Testis (tissue), 3 donors: ENCODE results near the gene FAM53B. TPM values are rescaled to one million over a fixed set of nuclear protein-coding genes. Genes with fewer than 3 reads are reported as not detected.

Experiments used
- DNase-seq: peaks from one replicate; pipeline ENCODE4 v3.0.0-alpha.2; 2019
- H3K27ac ChIP-seq, 2 donors: fragments of 200-600 bp; sonication (generic); one replicate each; pipeline ENCODE4 v1.5.1; 2019
- H3K27me3 ChIP-seq: fragments of 200-600 bp; sonication (generic); one replicate; pipeline ENCODE4 v1.5.1; 2019
- H3K36me3 ChIP-seq: fragments of 200-600 bp; sonication (generic); one replicate; pipeline ENCODE4 v1.5.1; 2017; ENCODE audit warnings: low read depth; ENCODE audit errors: missing control alignments
- H3K4me1 ChIP-seq: fragments of 200-600 bp; sonication (generic); one replicate; pipeline ENCODE4 v1.5.1; 2019
- H3K4me3 ChIP-seq, 2 donors: fragments of 200-600 bp; sonication (generic); one replicate each; pipeline ENCODE4 v1.5.1; 2017 to 2019
- H3K9me3 ChIP-seq: fragments of 200-600 bp; sonication (generic); one replicate; pipeline ENCODE4 v1.5.1; 2017
- POLR2A ChIP-seq: fragments of 450-650 bp; IDR thresholded peaks from one replicate; pipeline ENCODE4 v1.6.1; 2017; ENCODE audit warnings: antibody characterized with exemption, mild to moderate bottlenecking, moderate library complexity
- WGBS, 2 donors: methylation state at CpG; one replicate each; pipeline ENCODE4 v1.1.5; 2018; 5-methylcytosine and 5-hydroxymethylcytosine counted together
- intact Hi-C: fragments of 100-400 bp; cut with DNase I; formaldehyde crosslinking; loops from one replicate; pipeline ENCODE4 v1.15.1; 2023; ENCODE audit warnings: low total_unique reads
- polyA plus RNA-seq: library from polyadenylated mRNA; stranded (reverse); fragments of 350-450 nt; fragmentation: Illumina TruSeq; extraction: RNeasy Lipid Tissue Mini Kit (QIAGEN cat#74804); gene quantifications from one replicate; pipeline ENCODE4 v1.2.3, GENCODE V29; 2014; ENCODE audit warnings: low read depth, low replicate concordance; ENCODE audit not compliant: insufficient read depth
- total RNA-seq, 2 donors: library from RNA; depleted of rRNA; stranded (reverse); fragments of >200 nt; gene quantifications; one replicate each; pipeline ENCODE4 v1.2.3, GENCODE V29; 2016
- TF ChIP-seq, protein P1 (sequence below), 3 experiments: fragments of 450-650 bp in 2 of 3; fragments of 200-600 bp in 1 of 3; sonication (generic) in 1 of 3; IDR thresholded peaks; one replicate each; pipeline ENCODE4 v1.5.1; 2016 to 2019; ENCODE audit warnings: antibody characterized with exemption in 3 of 3, mild to moderate bottlenecking in 2 of 3, moderate library complexity in 1 of 3

Gene FAM53B
- total and polyA plus RNA-seq, 3 donors from 2014 or later = 36.9 to 125 (median 109) TPM

DNA sequence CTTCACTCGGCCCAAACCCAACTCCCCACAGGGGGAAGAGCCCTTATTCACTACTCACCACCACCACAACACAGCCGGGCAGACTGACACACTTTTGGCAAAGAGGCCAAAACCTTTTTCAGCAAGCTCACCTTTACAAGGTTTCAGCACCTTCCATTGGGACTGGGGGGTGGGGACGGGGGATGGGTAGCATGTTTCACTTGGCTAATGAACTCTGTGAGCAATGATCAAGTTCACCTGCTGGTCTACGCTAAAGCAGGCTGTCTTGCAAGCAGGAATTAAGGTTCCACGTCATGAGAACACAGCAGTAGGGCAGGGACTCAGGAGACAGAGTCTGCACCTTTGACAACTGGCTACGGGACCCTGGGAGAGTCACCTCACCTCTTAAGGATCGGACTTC lies 7.0 kb downstream of the FAM53B start:
- Histone ChIP-seq H3K4me1 (peaks cover 96% of the 10 kb centered on the region), H3K36me3 (no peaks in the 10 kb centered on the region), H3K27me3 (no peaks in the 10 kb centered on the region), H3K4me3 (no peak overlapping the region), H3K9me3 (no peaks in the 10 kb centered on the region), H3K27ac (peak overlapping the region; percentile 56 to 89)
- no peak for DNase-seq
- 55 to 64% methylated on average over 7 of the region's 7 CpGs for WGBS, 2 donors
- TF ChIP-seq POLR2A = no peak
- TF ChIP-seq, protein P1, sequence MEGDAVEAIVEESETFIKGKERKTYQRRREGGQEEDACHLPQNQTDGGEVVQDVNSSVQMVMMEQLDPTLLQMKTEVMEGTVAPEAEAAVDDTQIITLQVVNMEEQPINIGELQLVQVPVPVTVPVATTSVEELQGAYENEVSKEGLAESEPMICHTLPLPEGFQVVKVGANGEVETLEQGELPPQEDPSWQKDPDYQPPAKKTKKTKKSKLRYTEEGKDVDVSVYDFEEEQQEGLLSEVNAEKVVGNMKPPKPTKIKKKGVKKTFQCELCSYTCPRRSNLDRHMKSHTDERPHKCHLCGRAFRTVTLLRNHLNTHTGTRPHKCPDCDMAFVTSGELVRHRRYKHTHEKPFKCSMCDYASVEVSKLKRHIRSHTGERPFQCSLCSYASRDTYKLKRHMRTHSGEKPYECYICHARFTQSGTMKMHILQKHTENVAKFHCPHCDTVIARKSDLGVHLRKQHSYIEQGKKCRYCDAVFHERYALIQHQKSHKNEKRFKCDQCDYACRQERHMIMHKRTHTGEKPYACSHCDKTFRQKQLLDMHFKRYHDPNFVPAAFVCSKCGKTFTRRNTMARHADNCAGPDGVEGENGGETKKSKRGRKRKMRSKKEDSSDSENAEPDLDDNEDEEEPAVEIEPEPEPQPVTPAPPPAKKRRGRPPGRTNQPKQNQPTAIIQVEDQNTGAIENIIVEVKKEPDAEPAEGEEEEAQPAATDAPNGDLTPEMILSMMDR (IDR thresholded peaks at IDR 0.05) = no peak
- intact Hi-C loops = loop anchor here (5.0 kb wide), 2 partner anchors 35 to 110 kb away; no protein-coding TSS in a partner anchor

DNA sequence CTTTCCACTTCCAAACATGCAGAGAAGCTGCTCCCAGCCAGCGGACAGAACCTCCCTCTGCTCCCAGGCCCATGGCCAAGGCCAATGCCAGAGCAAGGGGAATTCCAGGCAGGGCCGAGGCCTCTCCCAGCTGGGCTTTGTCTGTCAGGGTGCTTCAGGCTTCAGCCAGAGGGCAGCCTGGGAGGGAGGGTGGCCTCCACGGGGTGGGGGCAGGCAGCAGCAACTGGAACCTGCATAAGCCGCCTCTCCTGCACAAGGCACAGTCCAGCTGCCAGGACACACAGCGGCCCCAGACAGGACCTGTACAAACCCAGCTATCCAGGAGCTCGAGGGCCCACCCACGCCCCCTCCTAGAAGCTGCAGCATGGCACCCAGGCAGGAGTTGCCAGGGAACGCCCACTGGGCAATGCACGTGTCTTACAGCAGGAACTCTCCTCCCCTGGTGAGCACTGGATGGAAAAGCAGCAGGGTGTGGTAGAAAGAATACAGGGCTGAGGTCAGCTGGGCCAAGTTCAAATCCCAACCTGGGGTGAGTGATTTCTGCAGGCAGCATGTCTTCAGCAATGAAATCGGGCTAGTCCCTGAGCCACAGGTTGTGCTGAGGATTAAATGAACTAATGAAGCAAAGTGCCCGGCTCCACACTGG lies 7.6 kb downstream of the FAM53B start:
- Histone ChIP-seq H3K4me1 (peaks cover 95% of the 10 kb centered on the region), H3K27me3 (no peaks in the 10 kb centered on the region), H3K4me3 (no peak overlapping the region), H3K9me3 (no peaks in the 10 kb centered on the region), H3K27ac (peak overlapping the region; percentile 56 to 89), H3K36me3 (no peaks in the 10 kb centered on the region)
- TF ChIP-seq POLR2A = no peak
- TF ChIP-seq, protein P1 (IDR thresholded peaks at IDR 0.05) = no peak
- intact Hi-C loops = loop anchor here (5.0 kb wide), 2 partner anchors 34 to 109 kb away; no protein-coding TSS in a partner anchor
- DNase-seq = peak; percentile 92
- 25 to 28% methylated on average over 3 to 7 of the region's 11 CpGs for WGBS, 2 donors

DNA sequence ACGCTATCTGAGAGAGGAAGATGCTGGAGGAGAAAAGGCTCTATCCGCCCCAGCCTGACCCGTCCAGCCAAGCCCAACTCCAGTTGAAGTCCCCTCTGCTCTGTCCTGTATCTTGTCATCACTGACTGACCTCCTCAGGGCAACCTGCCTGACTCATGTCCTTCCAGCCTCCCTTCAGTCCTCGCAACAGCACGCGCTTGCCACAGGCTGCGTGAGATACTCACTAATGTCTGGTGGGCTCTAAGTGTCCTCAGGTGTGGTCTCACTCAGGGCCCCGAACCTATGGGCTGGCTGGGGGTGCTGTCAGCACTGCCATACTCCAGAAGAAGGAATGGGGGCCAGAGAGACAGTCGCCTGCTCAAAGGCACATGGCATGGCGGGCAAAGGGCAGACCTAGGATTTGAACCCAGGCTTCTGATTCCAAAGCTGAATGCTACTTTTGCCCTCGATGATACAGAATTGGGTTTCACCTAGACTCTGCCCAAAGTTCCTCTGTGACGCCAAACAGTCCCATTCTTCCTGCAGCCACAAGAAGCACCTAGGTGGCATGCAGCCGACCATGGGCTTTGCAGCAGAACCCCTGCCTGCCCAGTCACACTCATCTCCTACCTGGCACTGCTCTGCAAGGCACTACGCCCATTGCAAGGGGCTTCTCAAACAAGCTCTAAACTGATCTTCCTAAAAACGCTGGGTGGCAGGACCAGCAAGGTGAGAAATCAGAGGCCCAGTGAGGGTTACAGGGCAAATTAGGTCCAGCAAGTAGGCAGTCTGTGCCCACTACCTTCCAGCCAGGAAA lies 8.5 kb downstream of the FAM53B start:
- Histone ChIP-seq H3K4me1 (peaks cover 90% of the 10 kb centered on the region), H3K36me3 (no peaks in the 10 kb centered on the region), H3K4me3 (no peak overlapping the region), H3K9me3 (no peaks in the 10 kb centered on the region), H3K27me3 (no peaks in the 10 kb centered on the region), H3K27ac (peak overlapping the region; percentile 56 to 89)
- TF ChIP-seq, protein P1 (IDR thresholded peaks at IDR 0.05) = no peak
- no peak for TF ChIP-seq POLR2A
- intact Hi-C loops = loop anchor here (5.0 kb wide), 2 partner anchors 33 to 108 kb away; no protein-coding TSS in a partner anchor
- 80 to 81% methylated on average over 13 to 15 of the region's 15 CpGs for WGBS, 2 donors
- DNase-seq = no peak

DNA sequence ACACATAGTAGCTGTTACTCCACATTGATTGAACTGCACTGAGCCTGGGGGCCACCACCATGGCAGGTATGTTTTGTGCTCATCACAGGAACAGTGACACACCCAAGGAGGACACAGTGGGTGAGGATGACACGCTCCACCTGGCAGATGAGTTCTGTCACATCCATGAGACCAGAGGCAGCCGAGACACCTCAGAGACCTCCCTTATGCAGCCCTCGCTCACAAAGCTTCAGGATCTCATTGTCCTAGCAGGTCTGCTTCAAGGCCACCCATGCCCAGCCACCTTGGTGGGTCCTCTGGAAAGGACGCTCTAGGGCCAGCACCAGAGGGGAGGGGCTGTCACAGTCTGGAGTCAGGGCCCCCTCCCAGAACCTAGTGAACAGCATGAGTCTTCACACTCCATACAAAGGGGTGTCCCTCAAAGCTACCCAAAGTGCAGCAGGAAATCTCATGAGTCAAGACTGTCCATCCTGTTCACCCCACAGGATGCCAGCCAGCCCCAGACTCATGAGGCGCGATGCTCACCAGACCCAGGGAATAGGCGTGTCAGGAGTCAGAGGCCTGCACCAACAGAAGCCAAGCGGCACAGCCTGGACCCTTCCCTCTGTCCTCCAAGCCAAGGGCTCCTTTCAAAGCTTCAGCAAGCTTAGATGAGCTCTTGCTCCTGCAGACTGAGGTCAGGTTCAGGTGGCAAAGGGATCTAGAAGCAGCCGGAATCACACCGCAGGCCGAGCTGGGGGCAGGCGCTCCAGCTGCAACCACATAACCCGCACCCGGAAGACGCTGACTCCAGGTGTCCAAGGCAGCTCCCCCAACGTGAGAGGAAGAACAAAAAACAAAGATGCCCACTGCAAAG lies 9.6 kb downstream of the FAM53B start:
- H3K27me3 ChIP-seq = no peaks in the 10 kb centered on the region
- H3K27ac ChIP-seq = peak overlapping the region; percentile 73 to 89
- H3K4me3 ChIP-seq = no peak overlapping the region
- no peaks in the 10 kb centered on the region for H3K9me3 ChIP-seq
- H3K4me1 ChIP-seq = peaks cover 81% of the 10 kb centered on the region
- H3K36me3 ChIP-seq = no peaks in the 10 kb centered on the region
- intact Hi-C loops = loop anchor here (5.0 kb wide), 2 partner anchors 32 to 107 kb away; no protein-coding TSS in a partner anchor
- no peak for TF ChIP-seq POLR2A
- TF ChIP-seq, protein P1 (IDR thresholded peaks at IDR 0.05) = no peak
- no peak for DNase-seq
- 81 to 87% methylated on average over 9 to 16 of the region's 16 CpGs for WGBS, 2 donors
